Measurements from ENCODE around the gene AMER1. TPM values are rescaled to one million over a fixed set of nuclear protein-coding genes. Genes with fewer than 3 reads are reported as not detected.
"Not testable (repeated sequence)": the region's sequence is repeated elsewhere in the genome, so short reads cannot be mapped to it uniquely, and the experiment has no call there.

The AMER1 gene
- 3.4 and 4.2 TPM in 2 replicates for total RNA-seq (2014; rRNA removed; shearing (Covaris generic))

GRCh38 chrX:64205441-64205734 is at the start of gene AMER1:
AMER1 (minus strand) TSS chrX:64205708; CDS start chrX:64193286, 12,422 bp downstream.
- DNase-seq (ENCODE audit: low spot score): no peak
- in situ Hi-C loops (cut with HindIII; ENCODE audit: low sequenced_read_pairs): no loop called here

- in situ Hi-C loops (cut with HindIII; ENCODE audit: low sequenced_read_pairs): no loop called here
- no peak for DNase-seq (ENCODE audit: low spot score)
Measured at GRCh38 chrX:64230123-64230970, 24.8 kb upstream of the AMER1 start, which contains the start of gene ASB12. ASB12 (minus strand) TSS chrX:64230607; CDS start chrX:64225650, 4,957 bp downstream.

- in situ Hi-C loops (cut with HindIII; ENCODE audit: low sequenced_read_pairs): no loop called here
- no peak for DNase-seq (ENCODE audit: low spot score)
Measured at GRCh38 chrX:64229154-64229553, 23.6 kb upstream of the AMER1 start.

DNA sequence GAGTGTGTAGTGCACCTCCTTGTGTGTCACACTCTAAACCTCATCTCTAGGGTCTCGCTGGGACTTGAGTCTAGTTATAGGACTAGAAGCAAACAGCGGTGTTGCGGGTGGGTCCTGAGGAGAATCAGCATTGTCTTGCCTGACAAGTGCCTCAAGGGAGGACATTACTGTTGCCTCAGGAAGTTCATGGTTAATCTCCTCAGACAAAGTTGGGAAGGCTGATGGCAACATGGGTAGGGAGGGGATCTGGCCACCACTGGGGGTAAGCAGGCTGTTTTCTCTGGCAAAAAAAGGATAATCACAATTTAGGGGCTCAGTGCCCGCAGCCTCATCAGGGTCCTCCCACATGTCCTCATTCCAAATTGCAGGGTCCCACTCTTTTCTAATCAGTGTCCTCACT is 12.5 kb upstream of the AMER1 start:
- no peak for DNase-seq (ENCODE audit: low spot score)
- in situ Hi-C loops (cut with HindIII; ENCODE audit: low sequenced_read_pairs): no loop called here

GRCh38 chrX:64213989-64214388 is 8.5 kb upstream of the AMER1 start:
- in situ Hi-C loops (cut with HindIII; ENCODE audit: low sequenced_read_pairs); DNase-seq (ENCODE audit: low spot score): not testable (repeated sequence)

- peak; percentile 10 for DNase-seq (ENCODE audit: low spot score)
- in situ Hi-C loops (cut with HindIII; ENCODE audit: low sequenced_read_pairs): no loop called here
Measured at GRCh38 chrX:64206556-64207162, 1.2 kb upstream of the AMER1 start.

- peak; percentile 94 for DNase-seq (ENCODE audit: low spot score)
- in situ Hi-C loops (cut with HindIII; ENCODE audit: low sequenced_read_pairs): no loop called here
Measured at GRCh38 chrX:64205735-64206501, 410 bp upstream of the AMER1 start.

DNA sequence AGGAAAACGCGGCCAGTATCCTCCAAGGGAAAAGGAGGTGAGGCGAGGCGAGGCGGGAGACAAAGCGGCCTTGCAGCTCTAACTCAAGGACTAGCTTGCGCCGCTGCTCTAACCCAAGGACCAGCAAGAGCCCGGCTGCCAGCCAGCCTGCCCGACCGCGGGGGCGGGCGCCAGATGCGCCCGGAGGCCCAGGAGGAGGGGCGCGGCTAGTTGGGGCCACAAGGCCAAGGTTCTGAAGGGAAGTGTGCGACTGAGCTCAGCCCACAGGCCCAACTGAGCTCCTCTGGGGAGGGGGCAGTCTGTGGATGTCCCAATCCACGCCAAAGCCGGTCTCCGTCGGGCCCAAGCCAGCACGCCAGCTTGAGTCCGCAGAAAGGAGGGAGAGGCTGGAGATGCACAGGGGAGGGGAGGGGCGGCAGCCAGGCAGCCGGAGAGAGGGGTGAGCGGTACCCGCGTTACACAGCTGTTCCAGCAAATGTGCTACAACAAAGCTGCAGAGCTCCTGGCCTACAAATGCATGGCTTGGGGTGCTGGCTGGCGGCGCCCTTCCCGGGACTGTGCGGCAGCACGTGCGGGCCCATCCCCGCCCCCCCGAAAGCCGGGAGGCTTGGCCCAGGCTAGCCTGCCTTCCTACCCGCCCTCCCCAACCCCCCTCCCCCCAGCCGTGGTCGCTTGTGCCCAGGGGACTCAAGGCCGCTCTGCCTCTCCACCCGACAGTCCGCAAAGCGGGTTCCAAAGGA is 637 bp downstream of the AMER1 start:
- in situ Hi-C loops (cut with HindIII; ENCODE audit: low sequenced_read_pairs): no loop called here
- DNase-seq (ENCODE audit: low spot score): peak; percentile 40

- in situ Hi-C loops (cut with HindIII; ENCODE audit: low sequenced_read_pairs): no loop called here
- DNase-seq (ENCODE audit: low spot score): no peak
Measured at GRCh38 chrX:64204252-64204651, 1.3 kb downstream of the AMER1 start.

GRCh38 chrX:64202808-64203325 is 2.6 kb downstream of the AMER1 start:
- in situ Hi-C loops (cut with HindIII; ENCODE audit: low sequenced_read_pairs): no loop called here
- no peak for DNase-seq (ENCODE audit: low spot score)

DNA sequence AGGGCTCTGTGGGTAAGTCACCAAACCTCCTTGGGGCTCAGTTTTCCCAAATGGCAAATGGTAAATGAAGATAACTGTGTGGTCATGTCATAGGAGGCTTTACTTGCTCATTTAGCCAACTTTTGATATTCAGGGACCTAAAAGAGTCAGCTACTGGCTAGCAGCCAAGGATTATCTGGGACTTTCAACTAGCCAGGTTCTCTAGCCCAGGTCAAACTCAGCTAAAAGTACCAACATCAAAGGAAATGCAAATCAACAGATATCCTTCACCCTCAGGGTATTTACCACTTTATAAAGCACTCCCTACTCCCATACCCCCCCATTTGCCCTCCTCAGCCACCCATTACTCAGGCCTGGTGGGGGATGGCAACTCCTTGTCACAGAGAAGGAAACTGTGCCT is 7.5 kb downstream of the AMER1 start:
- no peak for DNase-seq (ENCODE audit: low spot score)
- in situ Hi-C loops (cut with HindIII; ENCODE audit: low sequenced_read_pairs): no loop called here

DNA sequence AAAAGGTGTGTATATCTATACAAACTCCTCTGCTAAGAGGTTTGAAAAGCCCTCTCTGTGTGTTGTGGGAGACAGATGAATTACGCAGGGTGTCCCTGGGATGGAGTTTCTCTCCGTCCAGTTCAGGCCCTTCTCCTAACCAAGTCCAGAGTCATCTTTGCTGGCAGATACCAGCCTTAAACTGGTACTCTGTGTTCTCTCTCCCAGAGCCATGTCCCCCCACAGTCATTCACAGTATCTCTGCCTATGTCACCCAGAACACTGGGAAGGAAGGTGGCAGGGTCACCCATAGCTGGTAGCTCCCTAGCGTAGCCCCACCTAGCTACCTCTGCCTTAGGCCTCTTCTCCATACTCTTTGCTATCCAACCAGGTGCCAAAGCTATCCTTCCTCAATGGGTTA is 8.9 kb downstream of the AMER1 start:
- no peak for DNase-seq (ENCODE audit: low spot score)
- in situ Hi-C loops (cut with HindIII; ENCODE audit: low sequenced_read_pairs): no loop called here

GRCh38 chrX:64195862-64196261 is 9.6 kb downstream of the AMER1 start:
- DNase-seq (ENCODE audit: low spot score): no peak
- in situ Hi-C loops (cut with HindIII; ENCODE audit: low sequenced_read_pairs): no loop called here

GRCh38 chrX:64192673-64193072 is 12.8 kb downstream of the AMER1 start:
- DNase-seq (ENCODE audit: low spot score): no peak
- in situ Hi-C loops (cut with HindIII; ENCODE audit: low sequenced_read_pairs): no loop called here

DNA sequence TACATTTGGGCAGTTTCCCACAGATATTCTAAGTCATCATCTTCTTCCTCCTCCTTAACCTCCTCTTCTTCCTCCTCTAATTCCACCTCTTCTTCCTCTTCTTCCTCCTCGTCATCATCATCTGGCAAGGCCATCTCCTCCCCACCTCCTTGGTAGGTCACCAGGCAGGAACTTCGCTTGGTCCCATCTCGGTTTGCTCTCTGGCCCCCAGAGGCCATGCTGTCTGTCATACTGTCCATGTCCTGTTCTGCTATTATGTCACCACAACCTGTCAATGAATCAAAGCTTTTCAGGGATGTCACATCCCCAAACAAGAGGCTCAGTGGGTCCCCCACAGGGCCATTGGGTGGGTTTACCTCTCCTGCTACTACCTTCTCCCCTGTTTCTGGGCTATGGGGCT is 13.5 kb downstream of the AMER1 start:
- DNase-seq (ENCODE audit: low spot score): no peak
- in situ Hi-C loops (cut with HindIII; ENCODE audit: low sequenced_read_pairs): no loop called here

GRCh38 chrX:64191281-64192010 is 14.1 kb downstream of the AMER1 start:
- DNase-seq (ENCODE audit: low spot score): no peak
- in situ Hi-C loops (cut with HindIII; ENCODE audit: low sequenced_read_pairs): no loop called here

- in situ Hi-C loops (cut with HindIII; ENCODE audit: low sequenced_read_pairs): no loop called here
- DNase-seq (ENCODE audit: low spot score): no peak
Measured at GRCh38 chrX:64190136-64190740, 15.3 kb downstream of the AMER1 start.

DNA sequence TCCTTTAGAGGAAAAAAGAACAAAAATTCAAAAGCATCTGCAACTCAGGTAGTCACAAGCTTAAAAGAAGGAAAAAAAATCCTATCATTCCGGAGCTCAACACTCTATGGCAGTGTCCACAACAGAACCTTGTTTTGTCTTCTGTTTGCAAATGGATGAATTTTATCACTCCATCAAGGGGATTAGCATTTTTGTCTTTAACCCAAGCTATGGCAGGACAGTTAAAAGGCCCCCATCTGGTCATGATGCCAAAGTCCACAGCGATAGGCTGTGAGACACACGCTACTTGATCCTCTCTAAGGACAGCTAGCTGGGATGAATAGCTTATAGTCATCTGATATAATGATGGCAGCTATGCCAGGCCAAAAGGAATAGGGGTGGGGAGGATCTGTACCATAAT is 16.6 kb downstream of the AMER1 start:
- DNase-seq (ENCODE audit: low spot score): no peak
- in situ Hi-C loops (cut with HindIII; ENCODE audit: low sequenced_read_pairs): no loop called here
